ENCODE results near the gene MORN1. TPM values are rescaled to one million over a fixed set of nuclear protein-coding genes. Genes with fewer than 3 reads are reported as not detected.
"Not testable (repeated sequence)": the region's sequence is repeated elsewhere in the genome, so short reads cannot be mapped to it uniquely, and the experiment has no call there.

MORN1 gene
- total RNA-seq, 1 donor from 2014 or later, result 5.3 TPM

DNA sequence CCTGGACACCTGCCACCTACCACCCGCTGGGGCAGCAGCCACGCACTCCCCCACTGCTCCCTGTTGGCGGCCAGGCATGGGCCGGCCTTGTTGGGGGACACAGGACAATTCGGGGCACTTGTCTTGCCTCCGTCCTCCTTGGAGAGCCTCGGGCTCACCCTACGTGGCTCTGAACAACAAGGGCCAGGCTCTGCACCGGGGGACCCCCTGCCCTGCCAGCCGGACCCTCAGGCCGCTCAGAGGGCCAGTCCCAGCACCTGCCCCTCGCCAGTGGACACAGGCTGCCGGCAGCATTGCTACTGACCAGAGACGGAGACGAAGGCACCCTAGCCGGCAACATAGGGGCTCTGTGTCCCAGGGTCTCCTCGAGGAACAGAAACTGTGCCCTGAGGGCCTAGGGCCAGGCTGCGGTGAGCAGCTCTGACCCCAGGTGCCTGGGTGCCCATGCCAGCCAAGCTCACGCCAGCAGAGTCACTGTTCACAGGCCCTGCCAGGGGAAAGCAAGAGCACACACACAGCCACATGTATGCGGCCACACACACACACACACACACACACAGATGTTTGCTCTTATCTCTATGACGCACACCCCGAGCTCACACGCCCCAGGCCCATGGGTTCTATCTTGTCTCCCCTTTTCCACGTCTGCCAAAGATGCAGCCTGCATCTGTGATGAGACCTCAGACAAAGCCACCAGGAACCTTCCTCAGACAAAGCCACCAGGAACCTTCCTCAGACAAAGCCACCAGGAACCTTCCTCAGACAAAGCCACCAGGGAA lies 45.9 kb downstream of the MORN1 start:
- intact Hi-C loops (cut with micrococcal nuclease), result no loop called here
- DNase-seq, result no peak
- no peak for ATAC-seq

DNA sequence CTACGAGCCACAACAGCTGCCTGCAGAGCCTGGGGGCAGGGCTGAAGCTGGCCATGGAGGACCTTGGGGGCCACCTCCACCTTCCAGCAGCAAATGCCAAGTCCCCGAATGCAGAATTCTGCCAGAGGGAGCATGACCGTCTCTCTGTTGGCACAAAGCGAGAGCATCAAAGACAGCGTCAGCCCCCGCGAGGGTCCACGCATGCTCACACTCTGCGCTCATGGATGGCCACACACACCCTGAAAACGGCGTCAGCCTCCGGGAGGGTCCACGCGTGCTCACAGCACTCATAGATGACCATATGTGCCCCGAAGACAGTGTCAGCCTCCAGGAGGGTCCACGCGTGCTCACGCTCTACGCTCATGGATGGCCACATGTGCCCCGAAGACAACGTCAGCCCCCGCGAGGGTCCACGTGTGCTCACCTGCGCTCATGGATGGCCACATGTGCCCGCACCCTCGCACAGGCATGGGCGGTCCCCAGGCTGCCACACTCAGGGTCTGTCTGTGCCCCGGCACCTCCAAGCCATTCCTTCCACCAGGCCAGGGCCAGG lies 46.5 kb downstream of the MORN1 start:
- DNase-seq (peak; percentile 26), ATAC-seq (no peak)
- intact Hi-C loops (cut with micrococcal nuclease), result no loop called here

DNA sequence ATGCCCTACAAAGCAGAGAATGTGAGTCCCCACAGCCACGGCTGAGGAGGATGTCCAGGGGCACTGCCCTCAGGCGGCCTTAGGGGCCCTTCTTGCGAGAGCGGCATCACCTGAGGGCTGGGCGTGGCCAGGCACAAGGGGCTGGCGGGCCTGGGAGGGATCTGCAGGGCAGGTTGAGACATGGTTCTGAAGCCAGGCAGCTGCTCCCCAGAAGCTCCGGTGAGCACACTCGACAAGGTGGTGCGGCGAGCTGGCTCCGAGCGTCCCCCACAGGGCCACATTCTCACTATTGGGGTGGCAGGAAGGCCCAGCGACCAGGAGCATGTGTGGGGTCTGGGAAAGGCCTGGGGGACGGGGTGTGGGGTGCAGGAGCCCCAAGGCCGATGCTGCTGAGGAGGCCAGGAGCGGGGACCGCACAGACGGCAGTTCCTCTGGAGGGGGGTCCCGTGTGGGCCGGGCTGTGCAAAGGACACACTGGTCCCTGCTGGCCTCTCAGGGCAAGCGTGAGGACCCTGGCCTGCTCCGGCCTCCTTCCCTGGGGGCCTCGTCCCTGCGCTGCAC lies 47.2 kb downstream of the MORN1 start:
- DNase-seq, result peak; percentile 25
- intact Hi-C loops (cut with micrococcal nuclease), result no loop called here
- no peak for ATAC-seq

DNA sequence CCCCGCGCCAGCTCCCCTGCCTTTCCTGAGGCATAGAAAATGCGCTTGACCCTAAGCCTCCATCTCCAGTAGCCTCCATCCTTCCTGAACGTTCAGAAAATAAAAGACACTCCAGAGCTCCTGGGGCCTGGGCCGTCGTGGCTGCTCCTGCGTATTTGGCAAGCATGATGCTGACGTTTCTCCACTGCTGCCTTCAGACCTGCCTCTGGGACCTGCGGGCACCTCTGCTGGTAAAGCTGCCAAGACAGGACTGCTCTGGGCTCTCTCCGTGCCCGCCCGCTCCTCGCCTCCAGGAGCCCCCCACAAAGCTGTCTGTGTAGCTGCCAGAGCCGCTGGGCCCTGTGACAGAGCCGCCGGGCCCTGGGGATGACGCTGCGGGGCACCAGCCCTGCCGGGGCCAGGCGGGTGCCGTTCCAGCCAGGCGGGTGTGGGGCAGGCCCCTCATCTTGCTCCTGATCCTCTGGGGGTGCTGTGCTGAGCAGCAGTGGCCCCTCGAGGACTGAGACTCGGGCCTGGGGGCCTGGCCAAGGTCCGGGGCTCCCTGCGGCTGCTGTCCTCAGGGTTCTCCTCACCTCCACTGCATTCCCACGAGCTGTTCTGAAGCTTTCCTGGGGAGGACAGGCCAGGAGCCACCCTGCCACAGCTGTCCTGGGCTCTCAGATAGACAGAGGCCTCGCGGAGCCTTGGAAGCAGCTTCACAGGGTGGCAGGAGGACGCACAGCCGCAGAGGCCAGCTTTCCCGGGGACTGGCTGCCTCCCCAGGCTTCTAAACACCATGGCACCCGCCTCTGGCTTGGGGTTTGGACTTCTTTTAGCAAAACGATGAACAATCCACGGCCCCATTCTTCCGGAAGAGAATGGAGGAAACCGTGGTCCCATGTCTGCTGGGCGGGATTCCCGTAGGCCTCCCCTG lies 48.1 kb downstream of the MORN1 start:
- no peak for ATAC-seq
- peak; percentile 23 for DNase-seq
- intact Hi-C loops (cut with micrococcal nuclease), result no loop called here

DNA sequence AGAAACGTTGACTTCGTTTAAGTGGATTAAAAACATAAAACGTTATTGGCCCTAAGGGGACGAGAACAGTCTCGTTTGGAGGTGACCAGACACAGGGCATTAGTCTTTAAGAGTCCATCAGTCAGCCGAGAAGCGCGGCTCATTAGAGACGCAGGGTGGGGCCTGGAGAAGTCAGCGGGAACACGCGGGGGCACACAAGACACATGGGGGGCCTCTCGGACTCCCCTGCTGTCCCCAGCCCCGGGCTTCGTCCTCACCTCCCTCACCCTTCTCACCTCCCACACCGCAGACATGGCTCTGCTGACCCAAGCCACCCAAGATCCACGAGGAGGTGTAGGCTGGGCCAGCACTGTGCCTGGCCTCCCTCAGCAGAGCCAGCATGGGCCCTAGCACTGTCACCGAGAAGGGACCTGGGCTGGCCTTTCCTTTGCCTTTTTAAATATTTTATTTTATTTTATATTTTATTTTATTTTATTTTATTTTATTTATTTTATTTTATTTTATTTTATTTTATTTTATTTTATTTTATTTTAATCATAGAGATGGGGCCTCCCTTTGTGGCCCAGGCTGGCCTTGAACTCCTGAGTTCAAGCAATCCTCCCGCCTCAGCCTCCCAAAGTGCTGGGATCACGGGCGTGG lies 48.9 kb downstream of the MORN1 start:
- intact Hi-C loops (cut with micrococcal nuclease), result no loop called here
- DNase-seq (peak; percentile 15), ATAC-seq (no peak)

DNA sequence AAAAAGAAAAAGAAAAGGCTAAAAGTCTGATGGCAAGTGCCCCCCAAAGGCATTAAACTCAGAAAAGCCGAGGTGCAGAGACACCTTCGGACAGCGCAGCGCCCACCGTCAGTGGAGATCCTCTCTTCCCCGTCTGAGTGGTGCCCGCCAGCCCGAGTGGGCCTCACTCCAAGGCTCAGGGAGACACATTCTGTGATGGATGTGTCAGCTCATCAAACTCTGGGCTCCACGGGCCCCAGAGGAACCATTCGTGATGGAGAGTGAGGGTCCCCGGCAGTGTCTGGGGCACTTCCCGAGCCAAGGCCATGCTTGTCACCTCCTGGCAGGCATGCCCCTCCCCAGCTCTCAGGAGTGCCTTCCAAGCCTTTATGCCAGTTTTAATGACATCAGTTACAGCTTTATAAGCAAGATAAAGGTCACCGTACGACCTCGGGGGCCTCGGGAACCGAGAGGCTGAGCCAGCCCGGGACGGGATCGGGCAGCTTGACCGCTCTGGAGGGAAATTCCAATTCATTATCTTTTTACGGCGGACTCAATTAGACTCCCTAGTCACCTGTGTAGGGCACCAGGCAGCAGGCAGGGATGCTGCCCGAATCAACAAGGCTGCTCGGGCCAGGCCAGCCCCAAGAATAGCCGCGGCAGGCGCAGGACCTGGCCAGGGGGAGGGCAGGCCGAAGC lies 49.5 kb downstream of the MORN1 start:
- DNase-seq (peak; percentile 20), ATAC-seq (no peak)
- intact Hi-C loops (cut with micrococcal nuclease), result no loop called here

DNA sequence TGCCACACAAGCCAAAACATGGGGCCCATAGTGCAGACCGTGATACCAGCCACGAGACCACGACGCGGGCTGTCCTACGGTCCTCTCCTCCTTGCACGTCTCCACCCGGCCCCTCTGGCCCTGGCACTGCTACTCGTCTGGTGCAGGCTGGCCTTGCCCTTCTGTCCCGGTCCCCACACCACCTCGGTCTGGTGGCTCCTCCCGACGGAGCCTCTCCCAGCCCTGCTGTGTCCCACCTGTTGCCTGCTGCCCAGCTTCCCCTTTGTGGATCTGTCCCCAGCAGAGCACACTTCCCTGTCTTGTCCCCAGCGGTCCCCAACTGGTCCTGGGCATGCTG lies 50.5 kb downstream of the MORN1 start:
- peak; percentile 28 for DNase-seq

DNA sequence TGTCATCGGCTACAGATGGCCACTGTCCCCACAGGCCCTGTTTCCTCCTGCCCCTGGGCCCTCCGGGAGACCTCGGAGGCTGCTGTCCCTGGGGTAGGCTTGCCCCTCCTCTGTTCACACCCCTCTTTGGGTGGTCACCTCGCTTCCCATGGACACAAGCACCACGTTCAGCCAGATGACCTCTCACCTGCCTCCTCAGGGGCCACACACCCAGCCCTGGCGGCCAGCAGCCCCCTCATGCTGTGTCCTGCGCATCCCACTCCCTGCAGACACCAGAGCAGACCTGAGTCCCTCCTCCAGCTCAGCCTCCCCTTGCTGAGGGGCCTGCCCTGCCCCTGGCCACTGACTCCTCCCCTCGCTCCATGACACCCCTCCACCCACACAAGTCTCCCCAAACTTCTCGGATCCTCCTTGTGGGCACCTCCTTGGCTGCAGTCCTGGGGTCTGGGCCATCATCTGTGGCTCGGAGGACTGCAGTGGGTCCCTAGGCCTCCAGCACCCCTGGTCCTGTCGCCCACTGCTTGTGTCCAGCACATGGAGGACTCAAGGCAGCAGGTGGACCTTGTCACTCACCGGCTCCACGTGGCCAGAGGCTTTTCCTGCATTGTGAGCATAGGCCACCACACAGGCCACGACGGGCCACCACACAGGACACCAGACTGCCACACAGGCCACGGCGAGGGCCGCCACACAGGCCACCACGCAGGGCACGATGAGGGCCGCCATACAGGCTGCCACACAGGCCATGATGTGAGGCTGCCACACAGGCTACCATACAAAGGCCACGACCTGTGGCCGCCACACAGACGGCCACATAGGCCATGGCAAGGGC lies 51.1 kb downstream of the MORN1 start:
- peak; percentile 16 for DNase-seq
- intact Hi-C loops (cut with micrococcal nuclease), result no loop called here
- no peak for ATAC-seq

More for the DNA sequence above, 50.5 kb downstream of the MORN1 start:
- intact Hi-C loops (cut with micrococcal nuclease), result no loop called here
- no peak for ATAC-seq

DNA sequence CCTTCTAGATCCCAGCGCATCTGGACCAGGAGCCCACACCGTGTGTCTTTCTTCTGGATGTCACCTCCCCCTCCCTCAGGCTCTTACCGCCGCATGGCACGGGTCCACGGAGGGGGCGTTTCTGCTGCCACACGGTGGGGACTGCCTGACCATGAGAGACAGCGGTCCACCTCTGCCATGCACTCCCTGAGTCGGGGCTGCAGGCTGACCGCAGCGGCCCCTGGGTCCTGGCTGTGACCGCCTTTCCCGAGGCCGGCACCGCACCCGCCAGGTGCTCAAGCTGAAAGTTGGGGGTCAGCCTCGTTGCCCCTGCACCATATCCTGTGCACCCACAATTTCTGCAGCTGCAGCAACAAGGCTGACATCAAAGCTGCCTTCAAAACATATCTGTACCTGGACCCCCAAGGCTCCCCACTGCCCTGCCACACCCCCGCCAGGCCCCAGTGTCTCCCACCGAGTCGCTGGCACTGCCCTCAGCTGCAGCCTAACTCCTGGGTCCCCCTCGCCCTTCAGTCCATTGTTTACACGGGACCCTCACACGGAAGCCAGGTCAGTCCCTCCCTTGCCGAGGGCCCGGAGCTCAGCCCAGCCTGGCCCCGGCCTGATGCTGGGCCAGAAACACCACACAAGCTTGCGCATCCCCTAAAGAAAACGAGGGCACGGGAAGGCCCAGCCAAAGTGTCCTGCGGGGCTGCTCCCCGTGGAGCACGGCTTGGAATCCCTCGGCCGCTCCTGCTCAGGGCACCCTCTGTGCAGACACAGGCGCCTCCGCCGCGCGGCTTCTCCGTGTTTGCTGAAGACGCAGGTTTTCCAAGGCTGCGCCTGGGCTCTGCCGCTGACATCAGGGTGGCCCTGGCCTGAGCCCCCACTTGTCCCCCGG lies 51.9 kb downstream of the MORN1 start:
- no peak for ATAC-seq
- peak; percentile 19 for DNase-seq
- intact Hi-C loops (cut with micrococcal nuclease), result no loop called here

DNA sequence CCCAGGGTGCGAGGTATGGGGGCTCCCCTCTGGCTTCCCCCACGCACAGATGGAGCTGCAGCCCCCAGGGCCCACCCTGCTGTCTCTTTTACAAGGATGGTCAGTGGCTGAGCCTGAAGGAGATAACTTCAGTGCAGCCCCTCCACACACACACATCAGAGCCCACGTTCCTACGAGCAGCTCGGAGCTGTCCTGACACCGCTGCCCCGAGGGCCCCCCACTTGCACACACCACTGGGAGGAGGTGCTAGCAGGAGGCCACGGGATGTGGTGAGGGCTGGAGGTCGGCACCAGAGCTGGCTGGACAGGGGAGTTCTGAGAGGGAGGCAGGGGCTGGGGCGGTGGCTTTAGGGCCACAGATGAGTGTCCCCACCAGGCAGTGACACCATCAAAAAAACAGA lies 53.9 kb downstream of the MORN1 start:
- intact Hi-C loops (cut with micrococcal nuclease), result no loop called here
- no peak for ATAC-seq
- DNase-seq, result no peak

DNA sequence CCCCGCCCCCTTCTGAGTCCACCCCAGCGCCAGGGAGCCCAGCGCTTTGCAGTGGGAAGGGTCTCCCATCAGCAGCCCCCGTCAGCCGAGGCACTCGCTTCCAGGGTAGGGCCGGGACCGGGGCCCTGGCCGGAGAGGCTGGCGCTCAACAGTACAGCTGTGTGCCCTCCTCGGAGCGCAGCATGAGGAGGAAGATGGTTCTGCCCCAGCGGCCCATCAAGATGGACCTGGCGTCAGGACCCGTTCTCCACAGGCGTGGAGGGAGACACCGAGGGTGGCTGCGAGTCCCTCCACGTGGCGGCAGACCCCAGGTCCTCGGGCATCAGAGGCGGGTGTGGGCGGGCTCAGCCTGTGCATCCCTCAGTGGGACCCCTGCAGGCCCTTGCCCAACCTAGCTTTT lies 54.3 kb downstream of the MORN1 start:
- no peak for DNase-seq
- intact Hi-C loops (cut with micrococcal nuclease), result no loop called here
- ATAC-seq, result no peak

DNA sequence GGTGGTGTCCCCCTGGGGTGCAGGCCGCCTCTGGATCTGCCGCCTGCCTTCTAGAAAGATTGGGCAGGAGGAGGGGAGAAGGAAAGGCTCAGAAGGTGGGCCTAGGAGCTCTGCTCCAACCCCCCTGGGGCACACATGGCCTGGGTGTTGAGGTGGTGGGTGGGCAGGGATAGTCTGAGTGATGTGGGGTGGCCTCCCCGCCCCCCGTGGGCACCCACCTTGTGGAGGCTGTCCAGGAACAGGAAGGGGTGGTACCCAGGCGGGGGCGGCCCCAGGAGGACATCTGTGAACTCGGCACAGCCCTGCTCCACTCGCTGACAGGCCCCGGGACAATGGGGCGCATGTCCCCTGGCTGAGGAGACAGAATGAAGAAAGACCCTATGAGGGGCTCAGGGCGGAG lies 54.9 kb downstream of the MORN1 start:
- no peak for ATAC-seq
- no peak for DNase-seq
- intact Hi-C loops (cut with micrococcal nuclease), result no loop called here

DNA sequence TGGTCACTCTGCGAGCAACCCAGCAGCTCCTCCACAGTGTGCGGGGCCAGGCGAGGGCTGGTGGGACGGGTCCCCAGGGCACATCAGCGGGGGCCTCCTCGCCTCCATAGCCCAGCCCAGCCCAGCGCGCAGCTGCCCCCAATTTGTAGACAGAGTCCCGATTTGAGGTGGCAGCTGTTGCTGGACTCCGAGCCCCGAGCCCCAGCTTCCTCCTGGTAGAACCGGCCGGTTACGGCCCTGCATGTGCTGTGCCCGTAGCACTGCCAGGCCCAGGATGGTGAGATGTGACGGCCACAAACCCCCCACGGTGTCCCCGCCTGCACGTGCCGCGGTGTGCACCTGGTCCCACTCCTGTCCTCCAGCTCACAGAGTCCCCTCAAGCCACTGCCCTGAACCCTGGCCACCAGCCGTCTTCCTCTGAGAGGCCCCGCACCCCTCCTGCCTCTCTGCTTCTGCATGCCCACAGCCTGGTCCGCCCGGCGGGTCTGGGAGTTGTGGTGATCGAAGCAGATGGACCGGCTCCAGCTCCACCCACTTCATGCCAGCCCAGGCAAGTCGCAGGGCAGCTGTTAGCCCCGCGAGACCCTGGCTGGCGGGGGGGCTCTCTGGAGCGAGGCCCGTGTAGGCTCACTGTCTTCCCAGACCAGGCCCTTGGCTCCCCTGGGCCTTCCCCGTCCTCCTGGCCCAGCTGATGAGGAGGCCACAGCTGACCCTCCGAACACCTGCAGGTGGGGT lies 55.5 kb downstream of the MORN1 start:
- ATAC-seq (no peak), DNase-seq (no peak)
- intact Hi-C loops (cut with micrococcal nuclease), result no loop called here

DNA sequence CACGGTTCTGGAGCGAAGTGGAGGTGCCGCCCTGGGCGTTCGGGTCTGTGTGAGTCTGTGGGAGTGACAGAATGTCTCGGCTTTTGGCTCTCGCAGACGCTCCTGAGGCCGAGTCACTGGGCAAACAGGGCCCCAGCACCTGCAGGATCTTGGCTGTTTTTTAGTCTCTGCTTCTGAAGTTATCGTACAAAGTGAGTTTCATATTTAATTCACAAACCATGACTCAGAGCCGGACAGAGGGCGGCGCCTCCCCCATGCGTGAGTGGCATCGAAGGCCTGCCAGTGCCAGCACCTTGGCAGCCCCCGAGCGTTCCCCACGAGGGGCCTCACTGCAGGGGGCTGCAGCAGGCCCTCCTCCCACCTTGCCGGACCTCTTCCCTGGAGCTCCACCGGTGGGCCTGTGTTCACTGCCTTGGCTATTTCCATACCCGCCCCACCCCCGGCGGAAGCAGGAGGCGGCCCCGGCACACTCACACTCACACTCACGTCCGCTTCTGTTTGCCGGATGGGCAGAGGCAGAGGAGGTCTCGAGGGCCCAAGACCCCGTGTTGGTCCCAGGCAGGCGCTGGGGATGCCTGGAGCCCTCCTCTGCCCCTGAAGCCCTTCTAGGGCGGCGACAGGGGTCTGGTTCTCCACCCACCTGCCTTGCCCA lies 56.3 kb downstream of the MORN1 start:
- intact Hi-C loops (cut with micrococcal nuclease), result no loop called here
- ATAC-seq, result no peak

DNA sequence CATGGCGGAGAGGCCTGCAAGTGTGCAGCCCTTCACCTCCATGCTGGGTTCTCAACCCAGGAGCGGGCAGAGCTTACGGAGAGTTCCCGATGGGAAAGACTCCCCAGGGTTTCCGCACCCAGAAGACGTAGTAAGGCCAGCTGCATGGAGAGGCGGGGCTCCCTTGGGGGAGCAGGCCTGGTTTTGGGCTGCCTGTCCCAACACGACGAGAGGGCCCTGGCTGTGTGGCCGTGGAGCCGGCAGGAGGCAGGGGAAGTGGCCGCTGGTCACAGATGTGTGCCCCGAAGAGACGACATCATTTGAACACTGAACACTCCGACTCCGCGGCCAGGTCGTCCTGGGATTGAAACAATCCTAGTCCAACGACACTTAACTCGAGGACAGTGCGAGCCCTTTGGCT lies 57.0 kb downstream of the MORN1 start:
- intact Hi-C loops (cut with micrococcal nuclease), result no loop called here
- ATAC-seq, result no peak
- no peak for DNase-seq

More for the DNA sequence above, 56.3 kb downstream of the MORN1 start:
- DNase-seq, result no peak

DNA sequence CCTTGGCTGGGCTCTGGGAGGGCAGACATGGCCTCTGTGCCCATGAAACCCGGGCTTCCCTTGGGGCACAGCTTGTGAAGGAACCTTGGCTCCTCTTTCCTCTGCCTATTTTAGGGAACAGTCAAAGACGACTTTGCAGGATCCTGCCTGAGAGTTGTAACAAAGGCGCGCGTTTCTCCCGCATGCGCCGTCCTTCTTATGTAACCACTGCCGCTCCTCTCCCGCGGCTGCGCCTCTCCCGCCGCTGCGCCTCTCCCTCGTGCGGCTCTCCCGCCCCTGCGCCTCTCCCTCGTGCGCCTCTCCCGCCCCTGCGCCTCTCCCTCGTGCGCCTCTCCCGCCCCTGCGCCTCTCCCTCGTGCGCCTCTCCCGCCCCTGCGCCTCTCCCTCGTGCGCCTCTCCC lies 59.8 kb downstream of the MORN1 start:
- DNase-seq; ATAC-seq; intact Hi-C loops (cut with micrococcal nuclease): not testable (repeated sequence)

Data from left ventricle myocardium superior (tissue), 1 donor.